DOHH2 (cell line): Measurements from ENCODE around the gene SLC8A1.

ENCODE experiments used
- CTCF ChIP-seq: fragments of 200-600 bp; sonication (generic); IDR thresholded peaks from one replicate; pipeline ENCODE4 v1.5.1; 2014; ENCODE audit warnings: antibody characterized with exemption, mild to moderate bottlenecking, low read depth, low read length; ENCODE audit not compliant: poor library complexity, severe bottlenecking
- EZH2phosphoT487 ChIP-seq: fragments of 200-600 bp; sonication (generic); IDR thresholded peaks from 2 replicates; pipeline ENCODE4 v1.6.1; 2017; ENCODE audit warnings: borderline replicate concordance, mild to moderate bottlenecking, antibody characterized with exemption, low read length, moderate library complexity, mixed read lengths

GRCh38 chr2:40343902-40344301 lies 108.0 kb downstream of the SLC8A1 start:
- no peak for TF ChIP-seq CTCF
- no peak for TF ChIP-seq EZH2phosphoT487
